Adipocyte (in vitro differentiated cells): Measurements from ENCODE around the gene KCNQ4.

Experiments
- DNase-seq: peaks from one replicate; pipeline ENCODE4 v3.0.0-alpha.2; 2015; ENCODE audit warnings: low read depth
- H3K27me3 ChIP-seq: replicated peaks from 2 replicates; pipeline ENCODE4 v1.7.0; 2013; ENCODE audit warnings: mild to moderate bottlenecking, low read length, moderate library complexity; ENCODE audit not compliant: control insufficient read depth, insufficient read depth
- H3K36me3 ChIP-seq: 2 replicates; pipeline ENCODE4 v1.7.0; 2013; ENCODE audit warnings: low read length, mild to moderate bottlenecking, moderate library complexity; ENCODE audit not compliant: control insufficient read depth, insufficient read depth, severe bottlenecking
- H3K4me1 ChIP-seq: 2 replicates; pipeline ENCODE4 v1.7.0; 2013; ENCODE audit warnings: mild to moderate bottlenecking, low read length, moderate library complexity; ENCODE audit not compliant: control insufficient read depth, insufficient read depth
- H3K4me3 ChIP-seq: 2 replicates; pipeline ENCODE4 v1.7.0; 2013; ENCODE audit warnings: mild to moderate bottlenecking, low read length, moderate library complexity
- H3K9ac ChIP-seq: 2 replicates; pipeline ENCODE4 v1.7.0; 2013; ENCODE audit warnings: mild to moderate bottlenecking, low read length, moderate library complexity
- H3K9me3 ChIP-seq: 2 replicates; pipeline ENCODE4 v1.7.0; 2013; ENCODE audit warnings: mild to moderate bottlenecking, low read length, moderate library complexity; ENCODE audit not compliant: control insufficient read depth

KCNQ4 gene

DNA sequence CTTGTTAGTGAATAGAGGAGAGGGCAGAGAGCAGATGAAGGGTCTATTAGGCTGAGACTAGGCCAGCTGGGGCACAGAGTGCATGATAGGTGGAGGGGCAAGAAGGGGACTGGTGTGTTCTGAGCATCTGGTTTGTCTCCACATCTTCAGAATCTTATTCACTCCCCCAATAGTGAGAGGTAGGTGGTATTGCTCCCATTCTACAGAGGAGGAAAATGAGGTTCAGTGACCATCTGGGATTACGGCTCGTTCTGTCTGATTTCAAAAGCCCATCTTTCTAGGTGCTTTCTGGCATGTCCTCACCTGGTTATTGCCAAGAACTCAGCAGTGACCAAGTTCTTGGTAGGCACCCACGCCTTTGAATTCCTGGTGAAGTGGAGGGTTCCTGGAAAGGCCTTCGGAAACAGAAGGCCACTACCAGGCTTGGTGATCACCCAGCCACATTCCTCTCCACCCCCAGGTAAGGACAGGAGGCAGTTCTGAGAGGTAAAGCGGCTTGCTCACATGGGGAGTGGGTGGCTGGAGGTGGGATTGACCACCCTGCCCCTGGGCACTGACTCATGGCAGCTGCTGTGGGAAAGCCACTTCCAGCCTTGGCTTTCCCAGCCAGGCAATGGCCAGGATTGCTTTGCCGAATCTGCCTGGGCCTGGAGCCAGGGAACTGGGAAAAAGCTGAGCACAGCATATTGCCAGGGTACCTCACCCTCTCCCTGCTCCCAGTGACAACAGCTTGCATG is 97.4 kb downstream of the KCNQ4 start:
- no peaks in the 10 kb centered on the region for H3K36me3 ChIP-seq
- H3K27me3 ChIP-seq = peaks cover 2% of the 10 kb centered on the region
- no peak for DNase-seq
- H3K4me1 ChIP-seq = peaks cover 8% of the 10 kb centered on the region
- H3K9ac ChIP-seq = no peak overlapping the region
- no peak overlapping the region for H3K4me3 ChIP-seq
- H3K9me3 ChIP-seq = peaks cover 9% of the 10 kb centered on the region

DNA sequence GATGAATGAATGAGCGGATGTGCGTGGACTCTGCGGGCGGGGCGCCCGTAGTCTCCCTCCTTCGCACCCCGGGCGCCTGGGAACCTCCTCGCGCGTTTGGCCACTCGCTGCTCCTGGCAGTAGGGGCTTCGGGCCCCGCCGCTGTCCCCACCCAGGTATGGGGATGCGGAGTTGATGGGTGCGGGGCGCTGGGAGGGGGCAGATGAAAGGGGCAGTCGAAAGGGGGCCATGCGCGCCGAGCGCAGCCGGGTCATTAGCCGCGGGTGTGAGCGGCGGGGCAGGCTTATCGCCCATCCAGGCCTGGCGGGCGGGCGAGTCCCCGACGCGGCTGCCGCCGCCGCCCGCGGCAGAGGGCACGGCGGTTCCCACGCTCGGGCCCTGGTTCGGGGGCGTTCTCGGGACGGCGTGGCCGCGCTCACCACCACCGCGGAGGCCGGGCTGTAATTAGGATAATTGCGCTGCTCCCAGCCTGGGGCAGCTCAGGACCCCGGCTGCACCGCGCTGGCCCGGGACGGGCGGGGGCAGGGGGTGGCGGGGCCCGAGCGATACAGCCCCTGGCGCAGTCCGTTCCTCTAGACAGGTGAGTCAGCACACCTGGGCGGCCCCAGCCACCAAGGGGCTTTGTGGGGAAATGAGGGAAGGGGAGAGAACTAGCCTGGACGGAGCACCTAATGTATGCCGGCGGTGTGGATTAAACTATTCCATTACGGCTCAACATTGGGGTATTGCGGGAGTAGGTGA is 100.6 kb downstream of the KCNQ4 start:
- Histone ChIP-seq H3K27me3 (peaks cover 11% of the 10 kb centered on the region), H3K4me3 (peak overlapping the region; percentile 56), H3K9ac (no peak overlapping the region), H3K36me3 (no peaks in the 10 kb centered on the region), H3K4me1 (no peaks in the 10 kb centered on the region), H3K9me3 (no peaks in the 10 kb centered on the region)
- DNase-seq = no peak

- no peak overlapping the region for H3K9ac ChIP-seq
- no peak overlapping the region for H3K4me3 ChIP-seq
- DNase-seq = no peak
- H3K36me3 ChIP-seq = no peaks in the 10 kb centered on the region
- no peaks in the 10 kb centered on the region for H3K4me1 ChIP-seq
- no peaks in the 10 kb centered on the region for H3K9me3 ChIP-seq
- peaks cover 11% of the 10 kb centered on the region for H3K27me3 ChIP-seq
These were observed 102.9 kb downstream of the KCNQ4 start for GRCh38 chr1:40886318-40887011.

GRCh38 chr1:40887012-40887378 is 103.4 kb downstream of the KCNQ4 start:
- Histone ChIP-seq H3K9ac (no peak overlapping the region), H3K9me3 (no peaks in the 10 kb centered on the region), H3K27me3 (peaks cover 11% of the 10 kb centered on the region), H3K4me3 (no peak overlapping the region), H3K36me3 (no peaks in the 10 kb centered on the region), H3K4me1 (no peaks in the 10 kb centered on the region)
- DNase-seq = no peak

- no peak for DNase-seq
- Histone ChIP-seq H3K4me1 (no peaks in the 10 kb centered on the region), H3K36me3 (no peaks in the 10 kb centered on the region), H3K4me3 (no peak overlapping the region), H3K27me3 (peaks cover 11% of the 10 kb centered on the region), H3K9ac (no peak overlapping the region), H3K9me3 (no peaks in the 10 kb centered on the region)
These were observed 104.1 kb downstream of the KCNQ4 start for GRCh38 chr1:40887652-40888051.
